Testis (tissue), 3 donors: Measurements from ENCODE around the gene PLIN5. TPM values are rescaled to one million over a fixed set of nuclear protein-coding genes. Genes with fewer than 3 reads are reported as not detected.

Experiments used
- DNase-seq: peaks from one replicate; pipeline ENCODE4 v3.0.0-alpha.2; 2019
- H3K27ac ChIP-seq, 2 donors: fragments of 200-600 bp; sonication (generic); one replicate each; pipeline ENCODE4 v1.5.1; 2019
- H3K27me3 ChIP-seq: fragments of 200-600 bp; sonication (generic); one replicate; pipeline ENCODE4 v1.5.1; 2019
- H3K36me3 ChIP-seq: fragments of 200-600 bp; sonication (generic); one replicate; pipeline ENCODE4 v1.5.1; 2017; ENCODE audit warnings: low read depth; ENCODE audit errors: missing control alignments
- H3K4me1 ChIP-seq: fragments of 200-600 bp; sonication (generic); one replicate; pipeline ENCODE4 v1.5.1; 2019
- H3K4me3 ChIP-seq, 2 donors: fragments of 200-600 bp; sonication (generic); one replicate each; pipeline ENCODE4 v1.5.1; 2017 to 2019
- H3K9me3 ChIP-seq: fragments of 200-600 bp; sonication (generic); one replicate; pipeline ENCODE4 v1.5.1; 2017
- CTCF ChIP-seq, 3 experiments: fragments of 450-650 bp in 2 of 3; fragments of 200-600 bp in 1 of 3; sonication (generic) in 1 of 3; IDR thresholded peaks; one replicate each; pipeline ENCODE4 v1.5.1; 2016 to 2019; ENCODE audit warnings: antibody characterized with exemption in 3 of 3, mild to moderate bottlenecking in 2 of 3, moderate library complexity in 1 of 3
- POLR2A ChIP-seq: fragments of 450-650 bp; IDR thresholded peaks from one replicate; pipeline ENCODE4 v1.6.1; 2017; ENCODE audit warnings: antibody characterized with exemption, mild to moderate bottlenecking, moderate library complexity
- WGBS, 2 donors: methylation state at CpG; one replicate each; pipeline ENCODE4 v1.1.5; 2018; 5-methylcytosine and 5-hydroxymethylcytosine counted together
- intact Hi-C: fragments of 100-400 bp; cut with DNase I; formaldehyde crosslinking; loops from one replicate; pipeline ENCODE4 v1.15.1; 2023; ENCODE audit warnings: low total_unique reads
- polyA plus RNA-seq: library from polyadenylated mRNA; stranded (reverse); fragments of 350-450 nt; fragmentation: Illumina TruSeq; extraction: RNeasy Lipid Tissue Mini Kit (QIAGEN cat#74804); gene quantifications from one replicate; pipeline ENCODE4 v1.2.3, GENCODE V29; 2014; ENCODE audit warnings: low read depth, low replicate concordance; ENCODE audit not compliant: insufficient read depth
- total RNA-seq, 2 donors: library from RNA; depleted of rRNA; stranded (reverse); fragments of >200 nt; gene quantifications; one replicate each; pipeline ENCODE4 v1.2.3, GENCODE V29; 2016

PLIN5 gene
- total and polyA plus RNA-seq, 3 donors from 2014 or later = 3.8 to 8.5 (median 7.4) TPM

- peak overlapping the region; percentile 44 to 50 for H3K27ac ChIP-seq
- peaks cover 21% of the 10 kb centered on the region for H3K4me1 ChIP-seq
- no peak overlapping the region for H3K4me3 ChIP-seq
- no peaks in the 10 kb centered on the region for H3K36me3 ChIP-seq
- WGBS, 2 donors = 68 to 76% methylated on average over 22 to 25 of the region's 25 CpGs
- no peak for DNase-seq
- TF ChIP-seq POLR2A (no peak), CTCF (IDR thresholded peaks at IDR 0.05) (no peak)
- H3K9me3 ChIP-seq = no peaks in the 10 kb centered on the region
- intact Hi-C loops = no loop called here
- H3K27me3 ChIP-seq = no peaks in the 10 kb centered on the region
Measured at GRCh38 chr19:4501691-4502090, 33.3 kb downstream of the PLIN5 start.

GRCh38 chr19:4500841-4501591 is 34.0 kb downstream of the PLIN5 start:
- intact Hi-C loops = no loop called here
- Histone ChIP-seq H3K4me3 (no peak overlapping the region), H3K36me3 (no peaks in the 10 kb centered on the region), H3K4me1 (peaks cover 21% of the 10 kb centered on the region), H3K9me3 (no peaks in the 10 kb centered on the region), H3K27ac (peak overlapping the region; percentile 44 to 50), H3K27me3 (no peaks in the 10 kb centered on the region)
- TF ChIP-seq POLR2A (no peak), CTCF (IDR thresholded peaks at IDR 0.05) (no peak)
- no peak for DNase-seq
- 87 to 92% methylated on average over 14 to 24 of the region's 29 CpGs for WGBS, 2 donors

- intact Hi-C loops = no loop called here
- peaks cover 21% of the 10 kb centered on the region for H3K4me1 ChIP-seq
- no peaks in the 10 kb centered on the region for H3K36me3 ChIP-seq
- no peaks in the 10 kb centered on the region for H3K27me3 ChIP-seq
- 88 to 97% methylated on average over 9 to 14 of the region's 15 CpGs for WGBS, 2 donors
- H3K4me3 ChIP-seq = no peak overlapping the region
- no peak overlapping the region for H3K27ac ChIP-seq
- TF ChIP-seq POLR2A (no peak), CTCF (IDR thresholded peaks at IDR 0.05) (no peak)
- no peaks in the 10 kb centered on the region for H3K9me3 ChIP-seq
- DNase-seq = no peak
Measured at GRCh38 chr19:4499855-4500254, 35.2 kb downstream of the PLIN5 start.

- Histone ChIP-seq H3K4me3 (no peak overlapping the region), H3K9me3 (no peaks in the 10 kb centered on the region), H3K27me3 (no peaks in the 10 kb centered on the region), H3K27ac (no peak overlapping the region), H3K4me1 (peaks cover 17% of the 10 kb centered on the region), H3K36me3 (no peaks in the 10 kb centered on the region)
- no peak for DNase-seq
- intact Hi-C loops = no loop called here
- 95 to 97% methylated on average over 21 to 23 of the region's 23 CpGs for WGBS, 2 donors
- TF ChIP-seq CTCF (IDR thresholded peaks at IDR 0.05) (no peak), POLR2A (no peak)
Measured at GRCh38 chr19:4499318-4499717, 35.7 kb downstream of the PLIN5 start.

- H3K4me1 ChIP-seq = peaks cover 11% of the 10 kb centered on the region
- H3K27ac ChIP-seq = no peak overlapping the region
- intact Hi-C loops = no loop called here
- no peak for DNase-seq
- WGBS, 2 donors = 94% methylated on average over 9 to 12 of the region's 12 CpGs
- TF ChIP-seq POLR2A (no peak), CTCF (IDR thresholded peaks at IDR 0.05) (no peak)
- no peaks in the 10 kb centered on the region for H3K9me3 ChIP-seq
- no peak overlapping the region for H3K4me3 ChIP-seq
- no peaks in the 10 kb centered on the region for H3K36me3 ChIP-seq
- no peaks in the 10 kb centered on the region for H3K27me3 ChIP-seq
Measured at GRCh38 chr19:4498694-4499093, 36.3 kb downstream of the PLIN5 start.
